A673 (cell line): ENCODE measurements around the gene TMEM258. TPM values are rescaled to one million over a fixed set of nuclear protein-coding genes. Genes with fewer than 3 reads are reported as not detected.

Source experiments
- BruUV-seq: library from RNA; stranded (reverse); fragments of 400-500 nt; replicated peaks from 2 replicates; lab custom pipeline; 2021; lab: Mats Ljungman, UMichigan
- CTCF ChIA-PET: fragments of 300-600 bp; sonication (Branson Sonifier 250); formaldehyde crosslinking; loops from one replicate; lab custom pipeline; 2022; ENCODE audit warnings: antibody characterized with exemption; lab: Charles Lee
- POLR2A ChIA-PET: fragments of 300-600 bp; sonication (Branson Sonifier 250); formaldehyde crosslinking; loops from one replicate; lab custom pipeline; 2022; ENCODE audit warnings: antibody characterized with exemption; ENCODE audit not compliant: low non-redundant PET; lab: Charles Lee
- DNase-seq: peaks from one replicate; pipeline ENCODE4 v3.0.0-alpha.2; 2015; ENCODE audit warnings: low spot score
- H3K27ac ChIP-seq: fragments of 200-600 bp; sonication (generic); 2 replicates; pipeline ENCODE4 v1.5.1; 2016; ENCODE audit warnings: mixed run types, low read depth, mild to moderate bottlenecking, mixed read lengths, antibody characterized with exemption, low read length; ENCODE audit not compliant: poor library complexity, severe bottlenecking
- H3K27me3 ChIP-seq: fragments of 200-600 bp; sonication (generic); replicated peaks from 2 replicates; pipeline ENCODE4 v1.6.1; 2017; ENCODE audit warnings: mixed run types, low read depth, mild to moderate bottlenecking, mixed read lengths, antibody characterized with exemption, low read length; ENCODE audit not compliant: insufficient read depth, poor library complexity
- H3K36me3 ChIP-seq: fragments of 200-600 bp; sonication (generic); 2 replicates; pipeline ENCODE4 v1.6.1; 2016; ENCODE audit warnings: mixed run types, mild to moderate bottlenecking, mixed read lengths, antibody characterized with exemption, low read length; ENCODE audit not compliant: insufficient read depth, poor library complexity, severe bottlenecking
- H3K4me1 ChIP-seq: fragments of 200-600 bp; sonication (generic); 2 replicates; pipeline ENCODE4 v1.6.1; 2017; ENCODE audit warnings: mixed run types, mild to moderate bottlenecking, mixed read lengths, antibody characterized with exemption, low read length; ENCODE audit not compliant: insufficient read depth, poor library complexity, severe bottlenecking
- H3K4me3 ChIP-seq: fragments of 200-600 bp; sonication (generic); 2 replicates; pipeline ENCODE4 v1.5.1; 2016; ENCODE audit warnings: low read depth, mixed run types, mild to moderate bottlenecking, mixed read lengths, low read length; ENCODE audit not compliant: poor library complexity, severe bottlenecking
- H3K9me3 ChIP-seq: fragments of 200-600 bp; sonication (generic); 2 replicates; pipeline ENCODE4 v1.6.1; 2016; ENCODE audit warnings: mixed run types, low read depth, mild to moderate bottlenecking, mixed read lengths, antibody characterized with exemption, low read length; ENCODE audit not compliant: poor library complexity, severe bottlenecking
- EZH2 ChIP-seq: fragments of 200-600 bp; sonication (generic); IDR thresholded peaks from 2 replicates; pipeline ENCODE4 v1.6.1; 2017; ENCODE audit warnings: borderline replicate concordance, low read depth, mild to moderate bottlenecking, mixed read lengths, antibody characterized with exemption, low read length; ENCODE audit not compliant: poor library complexity, severe bottlenecking
- intact Hi-C: fragments of 100-400 bp; cut with micrococcal nuclease; formaldehyde crosslinking; loops from one replicate; pipeline ENCODE4 v1.10.0; 2022; ENCODE audit not compliant: unreplicated experiment
- total RNA-seq: library from RNA; stranded (reverse); gene quantifications from 2 replicates; pipeline ENCODE4 v1.2.3, GENCODE V29; 2021
- TF ChIP-seq, protein P1 (sequence below): fragments of 300-800, 200-600 bp; sonication (generic); conservative IDR thresholded peaks from 2 replicates; pipeline ENCODE4 v1.5.1; 2017; ENCODE audit warnings: low read depth, mild to moderate bottlenecking, antibody characterized with exemption, low read length, moderate library complexity, mixed read lengths

Gene TMEM258
- total RNA-seq, 1 experiment from 2014 or later = 138 TPM

DNA sequence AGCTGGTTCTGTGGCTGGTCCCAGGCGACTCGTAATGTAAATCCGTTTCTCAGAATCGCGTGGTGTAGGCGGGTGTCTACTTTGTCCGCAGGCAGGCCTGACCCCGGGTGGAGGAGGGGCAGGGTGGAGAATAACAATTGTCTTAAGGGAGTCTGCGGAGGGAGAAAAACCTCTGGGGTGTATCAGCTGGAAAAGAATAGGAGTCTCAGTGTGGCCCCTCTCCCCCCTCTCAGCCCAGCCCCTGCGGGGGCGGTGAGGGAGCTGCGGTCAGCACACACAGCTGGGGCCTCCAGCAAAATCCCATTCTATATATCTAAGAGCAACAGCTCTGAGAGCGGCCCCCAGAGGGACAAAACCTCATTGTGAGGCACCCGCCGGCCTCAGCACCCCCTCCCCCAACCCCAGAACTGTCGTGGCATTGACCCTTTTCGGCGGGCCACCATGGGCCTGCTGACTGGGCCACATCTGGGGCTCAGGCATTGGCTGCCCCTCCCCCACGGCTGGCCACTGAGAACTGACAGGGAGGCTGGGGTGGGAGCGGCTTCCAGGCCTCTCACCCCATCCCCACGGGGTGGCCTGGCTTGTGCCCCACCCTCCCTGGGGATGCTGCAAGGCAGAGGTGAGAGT is 42.7 kb downstream of the TMEM258 start:
- no peaks in the 10 kb centered on the region for H3K27me3 ChIP-seq
- H3K4me1 ChIP-seq = peaks cover 5% of the 10 kb centered on the region
- TF ChIP-seq EZH2 = no peak
- TF ChIP-seq, protein P1, sequence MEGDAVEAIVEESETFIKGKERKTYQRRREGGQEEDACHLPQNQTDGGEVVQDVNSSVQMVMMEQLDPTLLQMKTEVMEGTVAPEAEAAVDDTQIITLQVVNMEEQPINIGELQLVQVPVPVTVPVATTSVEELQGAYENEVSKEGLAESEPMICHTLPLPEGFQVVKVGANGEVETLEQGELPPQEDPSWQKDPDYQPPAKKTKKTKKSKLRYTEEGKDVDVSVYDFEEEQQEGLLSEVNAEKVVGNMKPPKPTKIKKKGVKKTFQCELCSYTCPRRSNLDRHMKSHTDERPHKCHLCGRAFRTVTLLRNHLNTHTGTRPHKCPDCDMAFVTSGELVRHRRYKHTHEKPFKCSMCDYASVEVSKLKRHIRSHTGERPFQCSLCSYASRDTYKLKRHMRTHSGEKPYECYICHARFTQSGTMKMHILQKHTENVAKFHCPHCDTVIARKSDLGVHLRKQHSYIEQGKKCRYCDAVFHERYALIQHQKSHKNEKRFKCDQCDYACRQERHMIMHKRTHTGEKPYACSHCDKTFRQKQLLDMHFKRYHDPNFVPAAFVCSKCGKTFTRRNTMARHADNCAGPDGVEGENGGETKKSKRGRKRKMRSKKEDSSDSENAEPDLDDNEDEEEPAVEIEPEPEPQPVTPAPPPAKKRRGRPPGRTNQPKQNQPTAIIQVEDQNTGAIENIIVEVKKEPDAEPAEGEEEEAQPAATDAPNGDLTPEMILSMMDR = no peak
- ChIA-PET CTCF (interaction anchor here (0.8 to 1.9 kb wide), 3 partner anchors 28 to 358 kb away, joined by 3 to 7 read pairs (median 3); no protein-coding TSS in a partner anchor), POLR2A (no interaction called here)
- DNase-seq = no peak
- no peaks in the 10 kb centered on the region for H3K9me3 ChIP-seq
- H3K4me3 ChIP-seq = no peak overlapping the region
- BruUV-seq = no TSS peak
- intact Hi-C loops = loop anchor here (2.0 kb wide), 1 partner anchor 39 kb away; no protein-coding TSS in a partner anchor
- no peak overlapping the region for H3K27ac ChIP-seq
- H3K36me3 ChIP-seq = no peaks in the 10 kb centered on the region

- Histone ChIP-seq H3K4me1 (peaks cover 1% of the 10 kb centered on the region), H3K27me3 (no peaks in the 10 kb centered on the region), H3K27ac (no peak overlapping the region), H3K4me3 (no peak overlapping the region), H3K9me3 (no peaks in the 10 kb centered on the region), H3K36me3 (no peaks in the 10 kb centered on the region)
- TF ChIP-seq EZH2 = no peak
- TF ChIP-seq, protein P1 = peak; percentile 22
- POLR2A ChIA-PET = no interaction called here
- no TSS peak for BruUV-seq
- no peak for DNase-seq
- CTCF ChIA-PET = interaction anchor here (0.7 to 1.1 kb wide), 4 partner anchors 15 to 45 kb away, joined by 3 to 6 read pairs (median 4); partner anchors contain the start of gene FEN1
- intact Hi-C loops = loop anchor here (2.0 kb wide), 3 partner anchors 29 to 361 kb away; no protein-coding TSS in a partner anchor
Observed at GRCh38 chr11:61747967-61748285, 44.5 kb downstream of the TMEM258 start.

GRCh38 chr11:61747192-61747966 is 45.0 kb downstream of the TMEM258 start:
- Histone ChIP-seq H3K36me3 (no peaks in the 10 kb centered on the region), H3K9me3 (no peaks in the 10 kb centered on the region), H3K4me1 (no peaks in the 10 kb centered on the region), H3K4me3 (no peak overlapping the region), H3K27me3 (no peaks in the 10 kb centered on the region), H3K27ac (no peak overlapping the region)
- no peak for TF ChIP-seq EZH2
- TF ChIP-seq, protein P1 = peak; percentile 99
- ChIA-PET CTCF (interaction anchor here (0.5 to 1.1 kb wide), 9 partner anchors 12 to 361 kb away, joined by 3 to 6 read pairs (median 5); partner anchors contain the start of gene FEN1), POLR2A (no interaction called here)
- BruUV-seq = no TSS peak
- DNase-seq = peak; percentile 55
- intact Hi-C loops = loop anchor here (2.0 kb wide), 2 partner anchors 29 to 361 kb away; no protein-coding TSS in a partner anchor
